GM19467 (cell line): ENCODE results near the gene SPINK13.
"Not testable (repeated sequence)": the region's sequence is repeated elsewhere in the genome, so short reads cannot be mapped to it uniquely, and the experiment has no call there.

Source experiments
- ATAC-seq: cut with Tn5 transposase; IDR thresholded peaks from one replicate; pipeline ENCODE4 v1.9.1; 2021; ENCODE audit warnings: mild to moderate bottlenecking, moderate library complexity; ENCODE audit not compliant: unreplicated experiment

SPINK13 gene

GRCh38 chr5:148311484-148311883 is 42.9 kb downstream of the SPINK13 start:
- no peak for ATAC-seq

DNA sequence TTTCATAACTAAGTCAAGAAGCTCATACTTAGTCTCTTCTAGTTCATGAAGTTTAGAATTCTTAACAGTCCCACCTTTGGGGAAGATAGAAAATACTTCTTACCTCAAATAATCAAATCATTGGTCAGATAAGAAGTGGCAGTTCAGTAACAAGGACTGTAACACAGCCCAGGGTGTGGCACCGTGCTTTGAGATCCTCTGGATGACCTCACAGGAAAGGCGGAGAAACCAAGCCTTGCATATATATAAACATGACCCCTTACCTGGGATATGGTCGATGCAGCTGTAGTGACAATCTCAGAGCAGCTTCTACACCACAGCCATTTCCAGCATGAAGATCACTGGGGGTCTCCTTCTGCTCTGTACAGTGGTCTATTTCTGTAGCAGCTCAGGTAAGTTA is 43.6 kb downstream of the SPINK13 start, which contains the start of gene SPINK7:
Gene SPINK7 (plus strand): TSS at position 271 of the 400 bp plus-strand sequence. CDS start 61 bp downstream, at position 332.
- no peak for ATAC-seq

DNA sequence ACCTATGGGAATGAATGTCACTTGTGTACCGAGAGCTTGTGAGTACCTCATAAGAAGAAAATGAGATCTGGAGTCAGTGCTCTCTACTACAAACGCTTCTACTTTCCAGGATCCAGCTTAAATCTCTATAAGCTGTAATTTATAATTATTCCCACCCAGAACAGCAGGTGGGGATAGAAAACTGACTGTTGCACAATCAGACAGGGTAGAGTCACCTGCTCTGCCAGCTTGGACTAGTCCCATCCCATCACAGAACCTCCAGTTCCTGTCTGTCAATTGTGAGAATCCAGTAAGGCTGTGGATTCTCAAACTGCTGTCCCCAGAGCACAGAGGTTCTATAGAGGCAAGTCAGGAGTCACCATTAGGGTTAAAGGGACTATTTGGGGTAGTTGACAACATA is 45.6 kb downstream of the SPINK13 start:
- no peak for ATAC-seq

GRCh38 chr5:148314731-148315130 is 46.1 kb downstream of the SPINK13 start:
- ATAC-seq, result no peak

DNA sequence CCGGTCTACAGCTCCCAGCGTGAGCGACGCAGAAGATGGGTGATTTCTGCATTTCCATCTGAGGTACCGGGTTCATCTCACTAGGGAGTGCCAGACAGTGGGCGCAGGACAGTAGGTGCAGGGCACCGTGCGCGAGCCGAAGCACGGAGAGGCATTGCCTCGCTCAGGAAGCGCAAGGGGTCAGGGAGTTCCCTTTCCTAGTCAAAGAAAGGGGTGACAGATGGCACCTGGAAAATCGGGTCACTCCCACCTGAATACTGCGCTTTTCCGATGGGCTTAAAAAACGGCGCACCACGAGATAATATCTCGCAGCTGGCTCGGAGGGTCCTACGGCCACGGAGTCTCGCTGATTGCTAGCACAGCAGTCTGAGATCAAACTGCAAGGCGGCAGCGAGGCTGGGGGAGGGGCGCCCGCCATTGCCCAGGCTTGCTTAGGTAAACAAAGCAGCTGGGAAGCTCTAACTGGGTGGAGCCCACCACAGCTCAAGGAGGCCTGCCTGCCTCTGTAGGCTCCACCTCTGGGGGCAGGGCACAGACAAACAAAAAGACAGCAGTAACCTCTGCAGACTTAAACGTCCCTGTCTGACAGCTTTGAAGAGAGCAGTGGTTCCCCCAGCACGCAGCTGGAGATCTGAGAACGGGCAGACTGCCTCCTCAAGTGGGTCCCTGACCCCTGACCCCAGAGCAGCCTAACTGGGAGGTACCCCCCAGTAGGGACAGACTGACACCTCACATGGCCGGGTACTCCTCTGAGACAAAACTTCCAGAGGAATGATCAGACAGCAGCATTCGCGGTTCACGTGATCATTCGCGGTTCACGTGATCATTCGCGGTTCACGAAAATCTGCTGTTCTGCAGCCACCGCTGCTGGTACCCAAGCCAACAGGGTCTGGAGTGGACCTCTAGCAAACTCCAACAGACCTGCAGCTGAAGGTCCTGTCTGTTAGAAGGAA is 51.7 kb downstream of the SPINK13 start:
- not testable (repeated sequence) for ATAC-seq

GRCh38 chr5:148333262-148333849 is 64.8 kb downstream of the SPINK13 start:
- no peak for ATAC-seq

GRCh38 chr5:148335259-148335658 is 66.7 kb downstream of the SPINK13 start, which contains the start of gene SPINK9:
Gene SPINK9 (plus strand): TSS chr5:148335559. CDS start chr5:148335614, 55 bp downstream.
- no peak for ATAC-seq
